Fibroblast of upper back skin (primary cell): ENCODE measurements around the gene METAP1D.

Experiments used
- DNase-seq: peaks from one replicate; pipeline ENCODE4 v3.0.0-alpha.2; 2013

The METAP1D gene

DNA sequence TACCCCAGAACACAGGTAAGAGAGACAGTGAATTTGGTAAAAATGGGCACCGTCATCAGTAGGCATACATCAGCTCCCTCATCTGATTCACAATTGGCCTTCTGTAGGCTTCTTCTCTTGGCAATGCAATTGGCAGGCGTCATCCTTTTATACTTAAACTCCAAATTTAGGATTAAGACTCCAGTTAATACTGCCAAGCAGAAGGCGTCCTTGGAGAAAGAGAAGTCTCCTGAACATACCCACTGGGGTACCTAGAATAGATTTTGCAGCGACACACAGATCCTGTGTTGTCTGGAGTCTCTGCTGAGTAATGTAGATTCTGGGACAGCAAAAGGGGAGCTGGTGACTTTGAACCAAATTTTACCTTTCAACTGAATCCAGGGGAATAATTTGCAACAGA, 592 bp upstream of the METAP1D start:
- DNase-seq, result no peak

DNA sequence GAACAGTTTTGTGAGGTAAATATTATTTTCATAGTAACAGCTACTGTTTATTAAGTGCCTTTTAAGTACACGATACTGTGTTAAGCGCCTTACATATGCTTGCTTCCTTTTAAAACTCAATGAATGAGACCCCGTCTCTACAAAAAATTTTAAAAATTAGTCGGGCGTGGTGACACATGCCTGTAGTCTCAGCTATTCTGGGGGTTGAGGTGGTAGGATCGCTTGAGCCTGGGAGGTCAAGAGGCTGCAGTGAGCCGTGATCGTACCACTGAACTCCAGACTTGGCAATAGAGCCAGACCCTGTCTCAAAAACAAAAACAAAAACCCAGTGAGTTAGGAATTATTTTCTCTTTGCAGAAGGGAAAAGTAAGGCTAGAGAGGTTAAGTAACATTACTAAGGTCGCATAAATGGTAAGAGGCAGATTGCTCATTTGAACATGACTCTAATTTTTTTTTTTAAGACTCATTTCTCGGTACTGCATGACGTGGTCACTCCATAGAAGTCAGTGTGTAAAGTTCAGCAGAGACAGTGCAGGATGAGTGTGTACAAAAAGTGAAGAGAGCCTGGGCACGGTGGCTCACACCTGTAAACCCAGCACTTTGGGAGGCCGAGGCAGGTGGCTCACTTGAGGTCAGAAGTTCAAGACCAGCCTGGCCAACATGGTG, 1.1 kb downstream of the METAP1D start:
- DNase-seq, result no peak

DNA sequence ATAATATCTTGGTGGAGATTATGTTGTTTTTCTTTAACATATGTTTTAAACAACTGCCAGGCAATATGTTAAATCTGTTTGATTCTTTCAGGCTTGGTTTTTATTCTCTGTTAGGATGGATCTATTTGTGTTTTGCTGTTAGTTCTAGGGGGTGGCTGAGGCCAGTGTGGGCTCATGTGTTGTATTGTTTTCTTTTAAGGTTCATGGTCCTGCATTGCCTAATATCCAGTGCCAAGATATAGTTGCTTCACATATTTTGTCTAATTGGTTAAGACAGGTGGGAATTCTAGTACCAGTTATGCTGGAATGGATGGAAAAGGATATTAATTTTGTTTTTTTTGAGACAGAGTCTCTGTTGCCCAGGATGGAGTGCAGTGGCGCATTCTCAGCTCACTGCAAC, 7.6 kb downstream of the METAP1D start:
- DNase-seq, result no peak

DNA sequence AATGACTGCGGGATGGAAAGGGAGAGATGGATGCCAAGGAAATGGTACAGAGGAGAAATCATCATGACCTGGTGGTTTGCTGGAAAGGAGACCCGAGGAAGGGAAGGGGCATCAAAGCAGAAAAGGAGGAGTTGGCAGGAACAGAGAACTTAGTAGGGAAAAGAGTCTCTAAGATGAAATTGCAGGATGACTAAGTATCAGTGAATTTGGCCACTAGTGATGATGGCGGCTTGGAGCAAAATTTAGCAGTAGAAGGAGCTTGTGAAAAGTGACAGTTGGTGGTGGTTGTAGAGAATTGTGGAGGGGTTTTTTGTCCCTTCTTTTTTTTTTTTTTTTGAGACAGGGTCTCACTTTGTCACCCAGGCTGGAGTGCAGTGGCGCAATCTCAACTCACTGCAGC, 10.1 kb downstream of the METAP1D start:
- DNase-seq, result no peak

DNA sequence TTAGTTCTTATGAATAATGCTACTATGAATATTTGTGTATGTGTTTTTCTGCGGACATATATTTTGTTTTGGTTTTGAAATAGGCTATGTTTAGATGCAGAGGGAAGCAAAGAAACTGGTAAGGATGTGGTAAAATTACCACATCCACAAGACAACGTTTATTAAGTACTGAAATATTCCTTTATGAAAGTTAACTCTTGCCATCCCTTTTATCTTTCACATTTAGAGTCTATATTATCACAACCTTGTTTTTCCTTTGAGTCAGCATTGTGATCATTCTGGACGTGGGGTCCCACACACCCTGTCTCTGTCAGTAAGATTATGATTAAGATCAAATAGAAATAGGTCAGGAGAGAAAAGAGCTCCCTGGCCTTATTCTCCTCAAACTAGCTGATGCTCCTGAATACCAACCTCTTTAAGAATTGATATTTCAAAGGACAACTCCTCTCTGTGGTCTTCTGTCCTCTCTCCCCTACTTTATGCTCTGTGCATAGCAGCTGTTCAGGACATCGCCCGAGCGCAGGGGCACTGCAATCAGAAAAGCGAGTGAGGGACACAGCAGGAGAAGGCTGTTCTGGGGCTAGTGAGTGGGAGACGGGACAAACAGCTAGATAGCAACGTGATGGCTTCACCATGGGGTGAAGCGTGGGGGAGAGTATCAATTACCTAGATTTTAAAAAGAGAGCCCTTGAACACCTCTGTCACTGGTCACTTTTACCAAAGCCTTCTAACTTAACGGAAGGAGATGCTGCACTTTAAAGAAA, 12.2 kb downstream of the METAP1D start:
- no peak for DNase-seq

DNA sequence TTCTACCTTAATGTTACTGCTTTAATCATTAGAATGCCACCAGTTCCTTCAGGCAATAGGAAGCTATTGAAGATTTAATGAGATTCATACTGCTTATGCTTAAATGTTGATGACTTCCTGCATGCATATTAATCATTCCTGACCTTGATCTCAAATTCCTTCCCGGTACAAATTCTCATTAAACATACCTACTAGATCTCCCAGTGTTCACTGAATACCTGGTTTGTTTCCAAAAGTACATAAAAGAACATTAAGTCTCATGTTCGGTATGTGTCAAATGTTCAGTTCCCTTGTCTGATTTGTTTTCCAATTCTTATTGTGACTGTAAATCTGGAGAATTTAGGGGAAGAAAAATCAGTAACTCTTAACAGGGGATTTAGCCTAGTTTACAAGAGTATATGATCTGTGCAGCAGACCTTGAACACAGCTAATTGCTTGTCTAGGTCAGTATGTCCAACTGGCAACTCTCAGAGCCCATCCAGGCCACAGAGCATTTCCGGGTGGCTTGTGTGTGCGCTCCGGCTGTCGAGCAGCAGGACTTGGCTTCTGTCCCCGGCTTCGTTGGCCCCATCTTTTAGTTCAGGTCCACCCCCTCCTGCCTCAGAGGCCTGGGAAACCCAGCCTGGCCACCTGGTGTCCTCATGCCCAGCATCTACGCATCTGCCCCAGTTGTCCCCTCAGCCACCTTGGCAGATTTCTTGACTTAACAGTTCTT, 13.1 kb downstream of the METAP1D start:
- DNase-seq, result no peak

DNA sequence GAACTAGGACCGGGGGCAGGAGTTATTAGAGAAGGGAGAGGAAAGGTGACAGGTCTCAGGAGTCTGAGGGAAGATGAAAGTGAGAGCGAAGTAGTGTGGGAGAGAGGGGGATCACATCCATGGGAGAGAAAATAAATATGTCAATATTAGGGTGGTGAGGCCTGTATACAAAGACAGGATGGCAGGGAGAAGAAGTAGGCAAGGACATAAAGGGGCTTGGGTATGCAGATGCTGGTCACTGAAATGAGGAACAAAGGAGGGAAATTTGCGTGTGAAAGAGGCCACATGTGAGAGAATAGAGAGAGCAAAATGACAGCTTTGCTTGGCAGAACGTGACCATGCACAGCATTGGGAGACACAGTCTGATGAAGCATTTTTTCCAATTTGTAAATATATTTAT, 13.6 kb downstream of the METAP1D start:
- DNase-seq, result no peak

DNA sequence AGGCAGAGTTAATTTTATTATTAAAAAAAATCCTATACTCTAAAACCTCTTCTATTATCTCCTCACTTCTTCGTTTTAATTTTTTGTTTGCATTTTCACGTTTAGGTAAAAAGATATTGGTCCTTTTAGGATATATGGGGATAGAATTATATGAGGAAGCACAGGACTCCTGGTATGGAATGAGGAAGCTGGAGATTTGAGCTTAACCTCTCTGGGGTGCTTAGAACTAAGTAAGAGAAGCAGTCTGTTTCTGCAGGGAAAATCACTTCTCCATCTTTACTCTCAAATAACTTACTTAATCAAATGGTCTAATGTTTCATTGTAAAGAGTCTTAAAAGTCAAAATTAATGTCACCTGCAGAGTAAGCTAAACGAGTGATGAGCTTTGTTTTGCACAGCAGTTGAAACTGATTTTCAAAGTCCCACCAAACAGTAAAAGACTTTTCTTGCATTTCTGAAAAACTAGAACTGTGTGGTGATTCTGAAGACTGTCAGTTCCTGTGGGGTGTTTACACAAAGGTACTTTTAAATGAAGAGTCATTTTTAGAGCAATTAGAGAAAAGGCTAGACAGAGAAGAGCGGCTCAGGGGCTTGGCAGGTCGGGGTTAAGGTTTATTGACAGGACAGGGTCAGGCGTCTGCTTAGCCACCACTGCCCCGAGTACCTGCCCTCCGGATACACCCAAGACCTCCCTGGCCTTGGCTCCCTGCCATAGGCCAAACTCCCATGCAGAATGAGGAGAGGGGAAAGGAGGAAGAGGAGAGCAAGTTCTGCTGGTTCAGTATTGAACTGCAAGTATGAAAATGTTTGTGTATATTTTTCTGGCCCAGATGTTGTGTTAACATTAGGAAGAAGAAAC, 21.6 kb downstream of the METAP1D start:
- DNase-seq, result no peak

DNA sequence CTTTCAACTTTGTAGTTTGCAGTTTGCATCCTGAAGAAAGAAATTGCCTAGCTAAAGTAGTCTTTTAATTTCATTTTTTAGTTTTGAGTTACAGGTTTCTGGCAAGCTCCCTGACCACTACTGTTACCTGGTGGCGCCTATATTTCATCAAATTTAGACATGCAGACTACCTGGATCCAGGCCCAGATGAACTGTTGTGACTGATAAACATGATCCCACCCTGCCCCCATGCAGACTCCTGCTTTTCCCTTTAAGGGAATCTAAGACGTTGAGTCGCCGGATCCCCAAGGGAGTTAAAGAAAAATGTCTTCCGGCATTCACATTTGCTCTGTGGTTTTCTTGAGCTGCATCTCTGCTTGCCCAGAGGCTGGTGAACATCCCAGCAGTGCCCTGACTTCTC, 22.2 kb downstream of the METAP1D start:
- DNase-seq, result peak; percentile 89

DNA sequence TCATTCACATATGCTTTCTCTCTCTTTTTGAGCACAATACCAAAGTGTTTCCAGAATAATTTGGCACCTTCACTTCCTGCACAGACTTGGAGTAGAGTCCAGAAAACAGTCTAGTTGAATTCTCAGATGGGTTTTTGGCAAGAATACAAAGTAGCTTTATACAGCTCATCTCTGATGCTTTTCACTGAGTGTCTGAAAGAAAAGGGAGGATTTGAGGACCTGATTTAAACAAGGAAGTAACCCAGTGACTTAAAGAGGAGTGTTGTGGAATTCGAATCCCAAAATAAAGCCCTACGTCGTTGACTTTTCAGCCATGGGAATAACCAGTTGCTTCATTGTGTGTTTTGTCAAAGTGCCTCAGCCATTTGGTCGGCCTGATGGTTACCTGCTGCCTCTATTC, 31.8 kb downstream of the METAP1D start:
- no peak for DNase-seq

DNA sequence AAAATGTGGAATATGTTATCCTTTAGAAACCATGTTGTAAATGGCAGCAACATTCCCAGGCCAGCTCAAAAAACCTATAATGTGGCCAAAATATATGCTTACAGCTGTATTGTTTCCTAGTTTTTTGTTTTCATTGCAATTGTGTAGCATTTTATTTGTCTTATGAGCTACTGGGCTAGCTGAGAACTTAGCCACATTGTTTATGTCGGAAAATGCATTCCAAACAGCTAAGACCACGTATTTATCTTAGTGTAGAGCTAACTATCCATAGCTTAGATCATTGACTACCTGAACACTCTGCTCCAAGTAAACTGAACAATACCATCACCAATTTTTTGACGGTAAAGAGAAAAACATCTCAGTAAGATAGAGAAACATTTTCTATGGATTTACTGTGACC, 38.4 kb downstream of the METAP1D start:
- DNase-seq, result no peak

DNA sequence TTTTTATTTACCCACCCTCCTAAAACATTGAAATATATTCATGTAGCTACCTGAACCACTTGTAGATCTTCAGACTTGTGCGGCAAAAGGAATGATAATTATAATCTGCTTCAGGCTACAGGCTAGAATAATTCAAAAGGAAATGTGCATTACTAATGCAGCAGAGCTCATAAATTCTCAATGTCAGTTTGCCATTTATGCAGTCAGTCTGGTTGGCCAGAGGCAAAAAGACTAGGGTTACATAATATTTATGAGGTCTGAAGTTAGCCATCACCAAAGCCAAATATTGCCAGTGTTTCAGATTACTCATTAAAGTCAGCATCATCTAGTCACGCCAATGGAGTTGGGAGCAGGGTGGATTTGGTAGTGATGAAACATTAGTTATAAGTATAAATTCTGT, 38.9 kb downstream of the METAP1D start:
- peak; percentile 69 for DNase-seq

DNA sequence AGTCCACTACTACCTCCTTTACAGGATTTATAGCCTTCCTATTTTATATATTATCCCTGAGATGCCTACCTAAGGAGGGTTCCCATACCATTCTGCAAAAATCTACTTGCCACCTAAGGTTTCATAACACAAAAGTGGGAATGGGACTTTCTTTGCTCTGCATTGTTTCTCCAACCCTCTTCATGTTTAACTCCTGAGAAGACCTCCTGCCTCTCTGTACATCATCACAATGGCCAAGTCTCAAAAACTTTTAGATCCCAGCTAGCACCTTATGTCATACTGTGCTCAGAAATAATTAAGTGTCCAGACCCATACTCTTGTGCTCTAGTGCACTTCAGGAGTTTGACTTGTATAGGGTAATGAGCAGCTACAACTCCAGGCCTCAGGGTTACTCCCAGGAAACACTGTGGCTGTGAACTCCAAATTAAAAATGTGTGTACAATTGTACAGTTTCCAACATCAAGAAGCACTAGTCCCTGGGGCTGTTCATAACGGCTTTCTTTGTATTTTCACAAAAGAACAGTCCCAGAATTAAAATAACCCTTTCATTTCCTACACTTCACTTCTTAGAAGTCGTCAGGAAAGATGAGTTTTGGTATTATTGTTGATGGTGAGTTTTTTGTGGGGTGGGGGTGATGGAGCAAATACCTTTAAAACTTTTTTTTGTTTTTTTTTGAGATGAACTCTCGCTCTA, 39.4 kb downstream of the METAP1D start:
- no peak for DNase-seq

DNA sequence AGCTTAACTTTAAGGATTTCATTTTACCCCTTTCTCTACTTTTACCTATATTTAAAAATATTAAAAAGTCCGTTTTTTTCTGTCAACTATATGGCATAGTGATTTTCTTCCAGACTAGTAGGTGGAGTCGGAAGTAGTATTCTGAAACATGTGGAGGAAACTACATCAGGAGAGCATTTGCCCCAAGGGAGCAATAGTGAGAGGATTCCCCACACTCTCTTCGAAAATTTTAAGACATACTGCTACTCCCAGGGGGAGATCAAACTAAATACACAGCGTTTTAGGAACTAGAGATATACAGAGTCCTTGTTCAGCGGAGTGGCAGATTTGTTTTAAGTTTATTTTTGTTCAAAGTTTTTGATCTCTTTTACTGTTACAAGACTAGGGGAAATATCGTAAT, 40.6 kb downstream of the METAP1D start:
- DNase-seq, result no peak

DNA sequence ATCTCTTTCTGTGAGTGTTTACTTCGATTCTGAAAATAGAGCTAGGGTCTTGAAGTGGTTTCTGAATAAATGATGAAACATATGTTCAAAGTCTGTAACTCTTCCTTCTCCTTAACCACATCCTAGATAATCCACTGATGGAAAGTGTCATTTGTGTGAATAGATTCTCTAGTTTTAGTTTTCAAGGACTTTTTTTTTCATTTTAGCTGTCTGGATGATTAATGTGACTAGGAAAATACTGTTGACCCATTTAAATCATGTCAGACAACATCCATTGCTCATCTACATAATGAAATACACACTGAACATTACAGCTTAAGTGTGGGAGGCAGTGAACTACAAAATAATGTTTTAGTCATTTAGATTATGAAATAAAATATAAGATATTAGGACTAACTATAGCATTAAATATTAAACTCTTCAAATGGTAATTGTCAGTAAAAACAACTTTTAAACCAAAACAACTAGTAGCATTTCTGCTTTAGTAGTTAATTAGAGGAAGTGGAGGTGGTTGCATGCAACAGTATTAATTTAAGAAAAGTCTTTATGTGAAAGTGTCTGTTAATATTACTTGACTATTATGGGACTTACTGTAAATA, 46.4 kb downstream of the METAP1D start:
- DNase-seq, result peak; percentile 62

DNA sequence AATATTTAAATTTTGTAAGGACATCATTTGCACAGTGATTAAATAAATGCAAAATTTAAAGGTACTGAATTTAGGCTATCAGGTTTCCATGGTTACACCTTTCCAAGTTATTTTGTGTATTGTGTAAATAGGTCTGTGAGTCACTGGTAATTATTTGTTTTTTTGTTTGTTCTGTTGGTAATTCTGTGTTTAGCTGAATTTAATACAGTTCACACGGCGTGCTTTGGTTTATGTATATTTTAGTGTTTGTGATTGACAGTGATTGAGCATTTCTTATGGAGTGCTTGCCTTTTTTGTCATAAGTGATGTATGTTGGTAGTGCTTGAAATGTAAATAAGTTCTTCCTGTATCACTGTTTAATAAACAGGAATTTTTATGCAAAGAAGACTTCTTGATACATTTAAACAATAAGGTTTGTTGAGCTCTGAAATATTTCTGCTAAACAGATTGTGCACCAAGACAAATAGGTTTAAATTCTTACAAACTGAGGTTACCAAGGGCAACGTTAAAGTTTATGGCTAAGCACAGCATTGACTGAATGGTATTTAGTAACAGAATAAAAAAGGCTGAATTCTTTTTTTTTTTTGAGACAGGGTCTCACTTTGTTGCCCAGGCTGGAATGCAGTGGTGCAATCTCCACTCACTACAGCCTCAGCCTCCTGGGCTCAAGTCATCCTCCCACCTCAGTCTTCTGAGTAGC, 47.3 kb downstream of the METAP1D start:
- no peak for DNase-seq

DNA sequence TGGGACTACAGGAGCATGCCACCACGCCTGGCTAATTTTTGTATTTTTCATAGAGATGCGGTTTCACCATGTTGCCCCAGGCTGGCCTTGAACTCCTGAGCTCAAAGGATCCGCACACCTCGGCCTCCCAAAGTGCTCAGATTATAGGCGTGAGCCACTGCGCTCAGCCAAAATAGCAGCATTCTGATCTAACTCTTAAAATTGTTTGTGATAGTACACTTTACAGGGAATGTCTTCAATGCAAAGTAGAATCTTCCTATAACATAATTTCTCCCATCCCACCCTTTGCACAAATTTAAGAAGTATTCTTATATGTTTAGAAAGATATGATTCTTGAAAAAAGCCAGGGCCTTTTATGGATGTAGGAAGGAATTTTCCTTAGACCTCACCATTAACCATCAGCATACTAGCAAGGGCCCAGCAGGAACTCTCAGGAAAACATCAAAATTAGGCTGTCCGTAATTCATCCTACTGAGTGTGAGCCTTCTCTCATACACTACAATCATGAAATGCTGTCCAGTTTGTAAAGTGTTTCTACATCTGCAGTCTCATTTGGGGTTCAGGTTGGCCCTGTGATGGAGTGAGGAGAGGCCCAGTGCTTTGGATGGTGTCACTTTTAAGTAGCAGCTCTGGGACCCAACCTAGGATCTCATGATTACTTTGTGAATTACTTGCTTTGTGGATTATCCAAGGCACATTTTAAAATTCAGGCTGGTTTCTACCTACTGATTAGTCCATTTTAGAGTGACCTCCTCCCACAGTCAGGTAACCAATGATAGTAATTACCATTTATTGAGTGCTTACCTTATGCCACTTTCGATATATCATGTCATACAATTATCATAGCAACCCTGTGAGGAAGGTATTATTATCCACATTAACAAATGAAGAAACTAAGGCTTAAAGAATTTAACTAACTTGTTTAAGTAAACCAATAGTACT, 48.1 kb downstream of the METAP1D start:
- DNase-seq, result no peak

DNA sequence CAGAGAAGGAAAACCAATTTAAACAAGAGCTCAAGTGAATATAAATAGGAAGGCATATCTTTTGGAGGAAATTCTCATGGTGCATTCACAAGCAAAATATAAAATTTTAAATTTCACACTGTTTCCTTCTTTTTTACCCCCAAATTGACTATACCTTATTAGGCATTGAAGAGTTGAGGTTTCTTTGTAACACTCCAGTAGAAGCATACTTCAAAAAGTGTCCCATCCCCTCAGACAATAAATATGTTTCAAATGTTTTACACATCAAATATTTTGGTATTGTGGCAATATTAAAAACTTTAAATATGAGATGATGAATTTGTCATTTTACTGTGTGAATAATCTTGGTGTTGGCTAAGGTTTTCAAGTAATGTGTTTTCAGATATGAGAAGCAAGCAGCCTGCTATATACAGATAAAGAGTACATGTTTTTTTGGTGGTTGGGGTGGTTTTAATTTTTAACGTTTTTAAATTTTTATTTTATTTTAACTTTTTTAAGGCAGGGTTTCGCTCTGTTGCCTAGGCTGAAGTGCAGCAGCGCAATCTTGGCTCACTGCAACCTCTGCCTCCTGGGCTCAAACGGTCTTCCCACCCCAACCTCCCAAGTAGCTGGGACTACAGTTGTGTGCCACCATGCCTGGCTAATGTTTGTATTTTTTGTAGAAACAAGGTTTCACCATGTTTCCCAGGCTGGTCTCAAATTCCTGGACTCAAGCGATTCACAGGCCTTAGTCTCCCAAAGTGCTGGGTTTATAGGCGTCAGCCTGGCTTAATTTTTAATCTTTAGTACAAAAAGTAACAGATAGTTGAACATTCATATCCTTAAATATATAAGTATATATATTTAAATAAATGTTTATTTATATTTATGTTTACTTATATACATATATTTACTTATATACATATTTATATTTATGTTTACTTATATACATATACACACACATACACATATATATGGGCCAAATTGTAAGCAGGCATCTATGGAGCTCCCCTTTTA, 49.1 kb downstream of the METAP1D start:
- no peak for DNase-seq

DNA sequence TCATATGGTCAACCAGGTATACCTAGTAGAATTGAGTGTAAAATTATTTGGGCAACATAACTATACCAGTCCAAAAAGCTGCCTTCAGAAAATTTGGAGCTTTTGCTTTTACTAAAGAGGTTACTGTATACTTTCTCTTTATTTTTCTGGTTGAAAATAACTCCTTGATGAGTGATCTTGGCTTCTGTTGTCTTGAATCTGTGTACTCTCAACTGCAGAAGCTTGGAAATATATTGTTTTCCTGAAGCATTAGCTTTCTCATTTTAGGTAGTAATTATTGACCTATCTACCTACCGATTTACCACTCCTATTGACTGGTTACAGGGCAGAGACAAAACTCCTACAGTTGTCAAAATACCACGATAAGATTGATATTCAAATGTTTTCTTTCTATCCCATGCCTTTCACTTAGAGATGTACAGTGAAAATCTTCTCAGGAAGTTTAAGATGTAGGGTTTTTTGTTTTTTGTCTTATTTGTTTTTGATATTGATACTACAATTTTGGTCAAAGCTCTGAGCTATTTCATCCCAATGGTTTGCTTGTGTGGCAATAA, 49.9 kb downstream of the METAP1D start:
- DNase-seq, result no peak
